VCaP (cell line): ENCODE results near the gene GNAQ.

Source experiments
- H3K27ac ChIP-seq: fragments of 450-650 bp; 2 replicates; pipeline ENCODE4 v1.5.1; 2017
- TF ChIP-seq, protein P1 (sequence below): fragments of 450-650 bp; conservative IDR thresholded peaks from 2 replicates; pipeline ENCODE4 v1.5.1; 2017; ENCODE audit warnings: mild to moderate bottlenecking, moderate library complexity

Gene GNAQ

GRCh38 chr9:77747163-77747562 is 284.4 kb downstream of the GNAQ start:
- no peak overlapping the region for H3K27ac ChIP-seq
- TF ChIP-seq, protein P1, sequence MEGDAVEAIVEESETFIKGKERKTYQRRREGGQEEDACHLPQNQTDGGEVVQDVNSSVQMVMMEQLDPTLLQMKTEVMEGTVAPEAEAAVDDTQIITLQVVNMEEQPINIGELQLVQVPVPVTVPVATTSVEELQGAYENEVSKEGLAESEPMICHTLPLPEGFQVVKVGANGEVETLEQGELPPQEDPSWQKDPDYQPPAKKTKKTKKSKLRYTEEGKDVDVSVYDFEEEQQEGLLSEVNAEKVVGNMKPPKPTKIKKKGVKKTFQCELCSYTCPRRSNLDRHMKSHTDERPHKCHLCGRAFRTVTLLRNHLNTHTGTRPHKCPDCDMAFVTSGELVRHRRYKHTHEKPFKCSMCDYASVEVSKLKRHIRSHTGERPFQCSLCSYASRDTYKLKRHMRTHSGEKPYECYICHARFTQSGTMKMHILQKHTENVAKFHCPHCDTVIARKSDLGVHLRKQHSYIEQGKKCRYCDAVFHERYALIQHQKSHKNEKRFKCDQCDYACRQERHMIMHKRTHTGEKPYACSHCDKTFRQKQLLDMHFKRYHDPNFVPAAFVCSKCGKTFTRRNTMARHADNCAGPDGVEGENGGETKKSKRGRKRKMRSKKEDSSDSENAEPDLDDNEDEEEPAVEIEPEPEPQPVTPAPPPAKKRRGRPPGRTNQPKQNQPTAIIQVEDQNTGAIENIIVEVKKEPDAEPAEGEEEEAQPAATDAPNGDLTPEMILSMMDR = no peak

DNA sequence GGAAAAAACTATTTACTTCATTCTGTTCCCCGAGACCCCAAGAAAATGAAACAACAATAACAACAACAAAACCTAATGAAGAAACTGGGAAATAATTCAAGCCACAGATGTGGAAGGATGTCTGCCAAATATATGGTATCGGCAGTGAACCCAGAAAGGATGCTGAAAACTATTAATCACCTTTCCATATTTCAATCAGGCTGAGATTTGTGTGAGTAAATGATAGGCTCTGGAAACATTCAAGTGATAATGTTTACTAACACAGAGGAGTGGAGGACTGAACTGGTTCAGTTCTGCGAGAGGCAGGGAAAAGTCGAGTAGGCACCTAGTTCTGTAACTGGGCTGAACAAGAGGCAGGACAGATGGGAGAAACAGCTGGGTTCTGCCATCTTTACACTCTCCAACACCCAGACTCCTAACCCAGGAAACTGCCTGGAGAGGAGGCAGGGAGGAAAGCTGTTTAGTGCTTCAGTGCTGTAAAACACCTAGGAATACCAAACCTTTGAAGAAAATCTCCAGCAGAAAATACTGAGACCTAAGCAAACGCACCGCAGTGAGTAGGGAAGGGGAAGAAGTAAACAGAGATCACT is 286.7 kb downstream of the GNAQ start:
- TF ChIP-seq, protein P1 = no peak
- no peak overlapping the region for H3K27ac ChIP-seq

DNA sequence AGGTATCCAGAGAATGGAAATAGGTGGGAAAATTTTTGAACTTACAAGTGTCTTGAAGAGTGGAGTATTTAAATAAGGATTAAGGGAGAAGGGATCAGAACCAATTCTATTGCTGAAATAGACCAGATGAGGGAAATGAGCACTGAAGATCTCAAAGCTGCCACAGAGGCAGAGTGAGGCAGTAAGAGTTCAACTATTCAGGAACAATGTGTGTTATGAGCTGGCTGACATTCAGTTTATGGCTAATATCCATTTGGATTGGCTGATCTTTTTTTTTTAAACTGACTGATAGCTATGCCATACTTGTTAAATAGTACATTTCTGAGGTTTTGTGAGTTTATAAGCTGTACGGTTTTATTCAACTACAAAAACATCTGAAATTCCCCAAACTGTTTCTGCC is 288.2 kb downstream of the GNAQ start:
- no peak overlapping the region for H3K27ac ChIP-seq
- TF ChIP-seq, protein P1 = no peak

DNA sequence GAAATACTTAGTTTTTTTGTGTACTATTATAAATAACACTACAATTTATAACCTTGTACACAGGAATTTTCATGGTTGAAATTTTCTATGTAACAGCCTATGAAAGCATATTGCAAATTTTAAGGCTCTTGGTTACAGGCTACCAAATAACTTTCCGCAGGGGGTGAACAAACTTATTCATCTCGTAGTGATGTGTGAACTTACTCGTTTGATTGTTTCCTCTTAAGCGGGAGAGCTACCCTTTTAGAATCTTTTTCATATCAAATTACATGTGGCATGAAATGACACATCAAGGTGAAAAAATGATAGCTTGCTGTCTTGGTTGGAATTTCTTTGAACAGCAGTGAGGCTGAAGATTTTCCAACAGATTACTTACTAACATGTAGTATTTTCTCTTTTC is 292.7 kb downstream of the GNAQ start:
- H3K27ac ChIP-seq = no peak overlapping the region
- TF ChIP-seq, protein P1 = no peak

GRCh38 chr9:77735494-77735893 is 296.1 kb downstream of the GNAQ start:
- TF ChIP-seq, protein P1 = no peak
- H3K27ac ChIP-seq = no peak overlapping the region

DNA sequence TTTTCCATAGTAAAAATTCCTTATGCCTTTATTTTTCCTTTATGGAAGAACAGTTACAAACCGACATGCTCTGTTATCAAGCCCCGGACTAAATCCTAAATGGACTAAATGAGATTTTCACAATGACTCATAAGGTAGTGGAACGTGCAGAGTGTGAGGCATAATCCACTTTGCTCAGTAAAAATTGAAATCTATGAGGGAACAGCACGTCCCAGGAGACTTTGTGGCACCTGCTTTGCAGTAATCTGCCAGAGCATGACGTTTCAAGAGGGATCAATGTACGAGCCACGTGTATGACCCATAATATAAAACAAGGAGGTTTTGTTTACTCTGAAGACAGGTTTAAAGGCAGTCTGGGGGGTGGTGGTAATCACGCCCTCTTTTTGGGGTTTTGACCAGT is 299.7 kb downstream of the GNAQ start:
- H3K27ac ChIP-seq = no peak overlapping the region
- TF ChIP-seq, protein P1 = no peak

DNA sequence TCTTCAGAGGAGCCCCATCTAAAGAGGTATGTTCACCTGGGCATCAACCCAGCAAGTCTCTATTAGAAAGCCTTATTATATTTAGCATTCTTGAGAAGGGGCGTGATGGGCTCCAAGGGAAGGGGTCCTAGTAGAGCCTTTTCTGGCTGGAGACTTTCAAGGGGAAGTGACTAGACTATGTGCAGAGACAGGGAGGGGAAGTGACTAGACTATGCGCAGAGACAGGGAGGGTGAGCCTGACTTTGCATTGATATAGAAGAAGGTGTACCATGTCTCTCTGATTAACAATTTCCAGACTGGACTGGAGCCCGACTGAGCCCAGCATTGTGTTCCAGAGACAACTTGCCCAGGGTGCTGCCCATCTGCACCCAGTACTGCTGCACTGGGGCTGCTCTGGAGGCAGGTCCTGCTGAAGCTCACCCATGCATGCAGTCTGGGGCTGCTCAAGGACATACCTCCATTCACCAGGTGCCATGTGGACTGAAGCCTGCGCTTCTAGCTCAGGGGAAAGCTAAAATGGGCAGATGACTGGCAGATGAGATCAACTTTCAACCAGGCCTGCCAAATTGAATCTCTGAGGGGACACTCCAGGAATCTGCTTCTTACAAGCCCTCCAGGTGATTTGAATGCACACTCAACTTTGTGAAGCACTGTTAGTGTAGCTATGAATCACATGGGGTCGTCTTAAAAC is 300.5 kb downstream of the GNAQ start:
- H3K27ac ChIP-seq = no peak overlapping the region
- TF ChIP-seq, protein P1 = no peak
